RPMI8226 (cell line): ENCODE measurements around the gene CDKN2B-AS1.
"Not testable (repeated sequence)": the region's sequence is repeated elsewhere in the genome, so short reads cannot be mapped to it uniquely, and the experiment has no call there.

ENCODE experiments used
- DNase-seq: peaks from one replicate; pipeline ENCODE4 v3.0.0-alpha.2; 2015

CDKN2B-AS1 gene

DNA sequence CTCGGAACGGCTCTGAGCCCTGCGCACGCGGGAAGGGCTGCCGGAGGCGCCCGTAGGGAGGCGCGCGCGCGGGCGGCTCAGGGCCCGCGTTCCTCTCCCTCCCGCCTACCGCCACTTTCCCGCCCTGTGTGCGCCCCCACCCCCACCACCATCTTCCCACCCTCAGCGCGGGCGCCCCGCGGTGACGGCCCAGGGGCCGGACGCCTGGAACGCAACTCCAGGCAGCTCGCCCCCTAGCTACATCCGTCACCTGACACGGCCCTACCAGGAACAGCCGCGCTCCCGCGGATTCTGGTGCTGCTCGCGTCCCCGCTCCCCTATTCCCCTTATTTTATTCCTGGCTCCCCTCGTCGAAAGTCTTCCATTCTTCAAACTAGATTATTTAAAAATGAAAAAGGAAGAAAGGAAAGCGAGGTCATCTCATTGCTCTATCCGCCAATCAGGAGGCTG, at the start of gene CDKN2B-AS1:
CDKN2B-AS1 (plus strand) TSS at position 236 of the 450 bp plus-strand sequence.
- peak; percentile 89 for DNase-seq

DNA sequence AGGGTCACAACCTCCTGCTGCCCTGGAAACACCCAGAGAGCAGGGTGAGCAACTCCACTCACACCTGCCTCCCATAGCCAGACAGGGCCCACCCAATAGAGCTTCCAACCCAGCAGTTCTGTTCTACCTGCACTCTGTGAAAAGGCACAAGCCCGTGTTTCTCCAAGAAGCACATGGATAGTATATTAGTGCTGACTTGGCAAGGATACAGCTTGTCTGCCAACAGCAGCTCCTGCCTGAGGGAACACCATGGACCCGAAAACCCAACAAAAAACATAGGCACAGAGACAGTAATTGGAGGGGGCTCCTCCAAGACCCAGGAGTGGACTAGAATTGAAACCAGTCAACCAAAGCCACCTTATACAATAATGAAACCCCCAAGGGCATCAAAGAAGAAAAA, 49.0 kb upstream of the CDKN2B-AS1 start:
- DNase-seq: no peak

DNA sequence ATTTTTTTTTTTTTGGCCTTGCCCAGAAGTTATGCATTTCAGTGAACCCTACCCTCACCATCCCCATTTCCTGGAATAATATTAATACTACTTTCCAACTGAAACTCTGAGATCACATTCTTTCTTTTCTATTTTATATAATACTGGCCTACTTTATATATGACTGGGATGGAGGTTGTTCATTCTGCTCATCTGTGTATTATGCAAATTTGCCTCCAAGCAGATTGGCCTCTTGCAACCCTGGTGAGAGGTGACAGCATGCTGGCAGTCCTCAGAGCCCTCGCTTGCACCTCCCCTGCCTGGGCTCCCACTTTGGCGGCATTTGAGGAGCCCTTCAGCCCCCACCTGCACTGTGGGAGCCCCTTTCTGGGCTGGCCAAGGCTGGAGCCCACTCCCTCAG, 35.8 kb upstream of the CDKN2B-AS1 start:
- no peak for DNase-seq

GRCh38 chr9:21959268-21959667, 35.3 kb upstream of the CDKN2B-AS1 start:
- DNase-seq: not testable (repeated sequence)

DNA sequence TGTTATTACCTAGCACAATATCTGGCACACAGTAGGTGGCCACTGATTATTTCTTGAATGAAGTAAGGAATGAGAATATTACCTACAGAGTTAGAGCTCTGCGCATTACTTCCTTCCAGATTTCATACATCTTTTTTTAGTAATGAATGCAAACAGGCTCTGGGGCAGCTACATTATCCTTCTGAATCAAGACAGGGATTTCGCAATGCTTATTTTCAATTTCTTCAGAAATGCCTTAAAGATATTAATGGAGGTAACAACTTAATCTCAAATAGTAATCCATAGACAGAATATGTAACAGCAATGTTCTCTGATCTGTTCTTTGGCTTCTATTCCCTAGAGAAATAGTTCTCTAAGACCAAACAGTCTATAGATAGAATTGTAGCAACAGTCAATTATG, 33.0 kb upstream of the CDKN2B-AS1 start:
- no peak for DNase-seq

DNA sequence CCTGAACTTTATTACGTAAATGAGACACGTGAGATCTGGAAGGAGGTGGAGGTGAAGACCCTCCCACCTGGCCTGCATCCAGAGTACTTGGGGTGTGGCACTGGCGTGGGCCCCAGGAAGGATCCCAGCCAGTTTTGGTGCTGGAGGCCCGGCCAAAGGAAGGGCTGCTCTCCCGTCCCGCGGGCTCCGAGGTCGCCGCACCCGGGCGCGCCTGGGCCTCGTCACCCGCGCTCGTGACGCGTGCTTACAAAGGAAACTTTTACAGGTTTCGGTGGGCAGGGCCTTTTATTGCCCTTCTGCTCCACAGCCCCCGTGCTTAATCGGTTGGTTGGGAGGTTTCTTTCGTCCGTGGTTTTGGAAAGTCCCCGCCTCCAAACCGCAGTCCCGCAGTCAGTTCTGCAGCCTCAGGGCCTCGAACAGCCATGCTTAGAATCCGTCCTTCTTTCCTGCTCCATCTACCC, 29.6 kb upstream of the CDKN2B-AS1 start:
- peak; percentile 70 for DNase-seq

DNA sequence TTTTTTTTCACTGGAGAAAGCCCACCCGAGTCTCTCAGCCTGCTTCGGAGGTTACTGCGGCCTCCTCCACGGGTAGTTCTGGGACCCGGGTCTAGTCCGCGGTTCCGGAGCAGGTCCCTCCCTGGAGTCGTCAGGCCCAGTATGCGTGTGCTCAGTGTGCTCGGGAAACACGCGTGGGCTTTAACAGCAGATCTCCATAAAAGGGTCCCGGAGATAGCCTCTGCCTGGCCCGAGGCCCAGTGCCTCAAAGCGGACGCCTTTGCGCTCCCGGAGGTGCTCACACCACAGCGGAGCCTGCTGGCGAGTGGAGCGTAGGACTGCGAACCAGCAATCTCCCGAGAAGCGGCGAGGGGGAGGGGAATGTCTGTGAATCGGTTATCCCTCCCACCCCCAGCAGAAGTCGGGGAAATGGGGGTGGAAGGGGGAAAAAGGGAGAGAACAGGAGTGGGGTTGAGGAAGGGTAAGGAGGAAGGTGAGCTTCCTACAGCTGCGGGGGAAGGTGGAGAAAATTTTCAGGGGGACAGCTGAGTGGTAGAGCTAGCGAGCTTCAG, 29.1 kb upstream of the CDKN2B-AS1 start:
- peak; percentile 74 for DNase-seq

DNA sequence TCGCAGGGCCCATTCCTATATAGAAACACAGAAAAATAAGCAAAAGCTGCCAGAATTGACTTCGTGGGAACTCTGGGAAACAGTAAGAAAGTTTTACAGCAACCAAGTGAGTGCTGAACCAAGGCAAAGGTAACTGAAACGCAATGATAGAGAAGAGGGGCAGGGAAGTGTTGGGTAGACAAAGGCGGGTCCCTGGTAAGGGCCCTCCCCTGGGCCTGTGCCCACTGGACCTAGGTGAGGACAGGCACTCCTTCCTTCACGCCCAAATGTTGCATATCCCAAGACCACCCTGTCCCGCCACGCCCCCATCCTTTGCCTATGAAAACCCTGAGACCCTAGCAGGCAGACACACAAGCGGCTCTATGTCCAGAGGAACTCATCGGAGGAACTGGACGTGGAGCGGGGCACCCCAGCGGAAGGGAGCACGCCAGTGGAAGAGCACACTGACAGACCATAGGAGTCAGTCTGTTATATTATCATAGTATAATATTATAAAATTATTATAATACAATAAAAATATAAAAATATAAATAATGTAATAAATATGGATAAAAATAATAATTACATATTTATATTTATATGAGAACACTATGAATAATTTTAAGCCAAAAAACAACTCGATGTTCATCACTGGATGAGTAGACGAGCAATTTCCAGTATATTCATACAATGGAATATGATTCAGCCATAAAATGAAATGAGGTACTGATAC, 28.3 kb upstream of the CDKN2B-AS1 start:
- no peak for DNase-seq

DNA sequence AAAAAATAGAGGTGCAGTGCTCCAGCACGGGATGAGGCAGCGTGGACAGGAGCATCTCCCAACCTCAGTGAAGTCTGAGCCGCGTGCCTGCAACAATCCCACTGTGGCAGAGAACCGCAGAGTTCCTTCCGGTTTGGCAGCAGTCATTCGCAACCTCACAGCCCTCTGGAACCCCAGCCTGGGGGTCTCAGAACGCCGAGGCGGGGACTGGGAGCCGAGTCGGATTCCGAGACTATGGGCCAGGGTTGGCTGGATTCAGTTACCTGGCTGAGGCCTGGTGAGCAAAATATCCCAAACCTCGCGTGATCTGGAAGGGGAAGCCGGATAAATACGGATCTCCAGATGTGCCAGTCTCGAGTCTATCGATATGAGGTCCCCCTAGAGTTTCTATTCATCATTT, 27.4 kb upstream of the CDKN2B-AS1 start:
- DNase-seq: no peak

GRCh38 chr9:21967702-21968101, 26.9 kb upstream of the CDKN2B-AS1 start:
- no peak for DNase-seq

- DNase-seq: no peak
Observed at GRCh38 chr9:21968331-21969010, 26.1 kb upstream of the CDKN2B-AS1 start.

DNA sequence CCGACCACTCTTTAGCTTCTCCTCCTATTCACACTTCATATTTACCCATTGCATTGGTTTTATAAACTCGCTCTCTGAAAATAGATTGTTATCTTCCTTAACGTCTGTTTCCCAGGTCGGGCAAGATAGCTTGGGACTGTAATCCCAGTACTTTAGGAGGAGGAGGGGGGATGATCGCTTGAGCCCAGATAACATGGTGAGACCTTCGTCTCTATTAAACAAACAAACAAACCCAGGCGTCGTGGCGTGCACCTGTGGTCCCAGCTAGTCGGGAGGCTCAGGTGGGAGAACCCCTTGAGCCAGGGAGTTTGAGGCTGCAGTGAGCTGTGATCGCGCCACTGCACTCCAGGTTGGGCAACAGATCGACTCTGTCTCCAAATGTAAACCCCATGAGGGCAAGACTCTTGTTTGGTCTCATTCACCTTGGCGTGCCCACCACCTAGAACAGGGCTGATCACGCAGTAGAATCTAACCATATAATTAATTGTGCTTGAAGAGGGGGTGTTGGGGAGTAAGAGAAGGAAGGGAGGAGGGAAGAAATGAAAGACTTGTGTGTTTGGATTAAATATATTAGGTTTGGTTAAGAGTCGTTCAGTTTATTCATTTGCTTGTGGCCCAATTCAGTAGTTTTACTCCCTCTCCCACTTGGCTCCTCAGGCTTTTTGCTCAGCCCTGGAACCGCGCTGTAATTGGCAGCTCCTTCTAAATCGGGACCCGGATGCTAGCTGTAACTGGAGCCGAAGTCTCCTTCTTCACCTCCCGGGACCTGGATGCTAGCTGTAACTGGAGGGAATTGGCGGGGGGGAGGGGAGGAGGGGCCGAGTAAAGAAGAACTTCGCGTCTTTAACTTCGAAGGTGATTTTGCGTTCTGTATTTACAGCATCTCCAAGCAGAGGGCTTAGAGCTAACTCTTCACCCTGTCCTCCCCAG, 25.3 kb upstream of the CDKN2B-AS1 start:
- DNase-seq: no peak

DNA sequence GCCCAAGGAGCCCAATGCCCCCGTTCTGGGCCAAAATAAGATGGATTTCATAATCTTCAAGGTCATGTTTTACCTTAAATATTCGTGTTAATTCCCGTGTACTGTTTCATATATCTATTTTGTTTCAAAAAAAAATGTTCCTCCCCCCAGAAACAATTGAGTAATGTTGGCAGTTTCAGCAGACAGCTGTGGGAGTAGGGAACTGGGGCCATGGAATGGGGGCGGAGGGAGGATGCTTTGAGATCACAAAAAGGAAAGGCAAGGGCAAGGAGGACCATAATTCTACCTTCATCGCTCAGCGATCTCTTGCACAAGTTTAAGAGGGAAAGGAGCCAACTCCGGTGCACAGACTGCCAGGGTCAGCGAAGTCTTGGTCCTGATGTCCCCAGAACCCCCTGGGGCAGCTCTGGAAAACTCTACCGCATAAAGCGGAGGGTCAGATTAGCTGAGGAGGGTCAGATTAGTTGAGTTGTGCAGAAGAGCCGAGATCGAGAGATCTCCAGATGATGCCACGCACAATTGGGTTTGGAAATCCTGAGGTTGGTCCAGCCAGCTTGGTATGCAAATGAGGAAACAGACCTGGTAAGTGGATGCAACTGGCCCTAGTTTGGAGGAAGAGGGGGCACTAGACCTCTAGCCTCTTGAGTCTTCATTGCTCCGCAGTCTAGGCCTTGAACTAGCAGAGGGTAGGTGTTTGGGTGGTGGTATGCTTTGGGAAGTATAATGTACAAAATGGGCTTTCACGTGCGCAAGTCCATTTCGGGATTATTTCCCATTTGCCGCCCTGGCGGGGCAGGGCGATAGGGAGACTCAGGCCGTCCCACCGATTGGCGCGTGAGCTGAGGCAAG, 24.4 kb upstream of the CDKN2B-AS1 start:
- DNase-seq: no peak

GRCh38 chr9:21970800-21971640, 23.6 kb upstream of the CDKN2B-AS1 start:
- no peak for DNase-seq

DNA sequence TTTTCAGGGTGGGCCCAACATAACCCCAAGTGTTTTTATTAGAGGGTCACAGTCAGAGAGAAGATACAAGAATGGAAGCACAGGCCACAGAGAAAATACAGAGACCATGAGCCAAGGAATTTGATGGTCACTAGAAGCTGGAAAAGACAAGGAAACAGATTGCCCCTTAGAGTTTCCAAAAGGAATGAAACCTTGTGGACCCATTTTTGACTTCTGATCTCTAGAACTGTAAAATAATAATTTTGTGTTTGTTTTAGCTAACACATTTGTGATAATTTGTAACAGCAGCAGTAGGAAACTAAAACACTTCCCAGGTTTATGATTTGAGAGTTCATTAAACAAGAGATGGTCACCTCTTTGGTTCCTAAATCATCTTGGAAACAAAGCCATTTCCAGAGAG, 22.2 kb upstream of the CDKN2B-AS1 start:
- no peak for DNase-seq

DNA sequence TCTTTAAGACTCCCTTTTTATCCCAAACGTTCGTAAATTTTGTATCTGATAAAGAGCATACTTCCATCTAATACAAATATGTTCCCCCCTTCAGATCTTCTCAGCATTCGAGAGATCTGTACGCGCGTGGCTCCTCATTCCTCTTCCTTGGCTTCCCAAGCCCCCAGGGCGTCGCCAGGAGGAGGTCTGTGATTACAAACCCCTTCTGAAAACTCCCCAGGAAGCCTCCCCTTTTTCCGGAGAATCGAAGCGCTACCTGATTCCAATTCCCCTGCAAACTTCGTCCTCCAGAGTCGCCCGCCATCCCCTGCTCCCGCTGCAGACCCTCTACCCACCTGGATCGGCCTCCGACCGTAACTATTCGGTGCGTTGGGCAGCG, 20.3 kb upstream of the CDKN2B-AS1 start:
- DNase-seq: no peak

GRCh38 chr9:21974722-21975409, 19.7 kb upstream of the CDKN2B-AS1 start:
- no peak for DNase-seq

- DNase-seq: no peak
Observed at GRCh38 chr9:21976334-21976875, 18.2 kb upstream of the CDKN2B-AS1 start.

- no peak for DNase-seq
Observed at GRCh38 chr9:21982391-21982790, 12.2 kb upstream of the CDKN2B-AS1 start.
